ENCODE results near the gene NACAD.

NACAD gene

GRCh38 chr7:45073786-45074527, 14.8 kb downstream of the NACAD start:
- CTCF ChIA-PET: interaction anchor here (4.2 kb wide), 1 partner anchor 100 kb away, joined by 23 read pairs; no protein-coding TSS in a partner anchor
- H3K27ac ChIP-seq (ENCODE audit: insufficient read depth in 1 of 2, low read depth in 1 of 2, low read length in 2 of 2, poor library complexity in 1 of 2, severe bottlenecking in 2 of 2): no peak overlapping the region
- H3K27me3 ChIP-seq (replicated peaks in 2 of 5; ENCODE audit: control insufficient read depth in 4 of 5, insufficient read depth in 5 of 5, low read length in 4 of 5): no peaks in the 10 kb centered on the region
- 95% methylated on average over 14 of the region's 15 CpGs for WGBS (ENCODE audit: insufficient coverage)
- H3K4me1 ChIP-seq (ENCODE audit: control extremely low read depth in 1 of 4, control insufficient read depth in 4 of 4, insufficient read depth in 4 of 4, low read length in 3 of 4): no peaks in the 10 kb centered on the region
- no peak overlapping the region for H3K4me3 ChIP-seq (ENCODE audit: control insufficient read depth in 1 of 7, extremely low read depth in 1 of 7, insufficient read depth in 4 of 7, low read depth in 2 of 7, low read length in 6 of 7)
- POLR2A ChIA-PET: no interaction called here
- DNase-seq: no peak
- no peaks in the 10 kb centered on the region for H3K9me3 ChIP-seq (ENCODE audit: control extremely low read depth in 1 of 5, control insufficient read depth in 4 of 5, insufficient read depth in 2 of 5, low read depth in 1 of 5, low read length in 4 of 5)
- H3K36me3 ChIP-seq (ENCODE audit: control insufficient read depth in 4 of 4, insufficient read depth in 4 of 4, low read length in 3 of 4): peaks cover 18 to 86% (median 72%) of the 10 kb centered on the region in 4 experiments

- ChIA-PET POLR2A (no interaction called here), CTCF (interaction anchor here (2.0 to 4.2 kb wide), 2 partner anchors 11 to 100 kb away, joined by 6 to 23 read pairs; no protein-coding TSS in a partner anchor)
- Histone ChIP-seq H3K27me3 (replicated peaks in 2 of 5; ENCODE audit: control insufficient read depth in 4 of 5, insufficient read depth in 5 of 5, low read length in 4 of 5) (no peaks in the 10 kb centered on the region), H3K4me1 (ENCODE audit: control extremely low read depth in 1 of 4, control insufficient read depth in 4 of 4, insufficient read depth in 4 of 4, low read length in 3 of 4) (no peaks in the 10 kb centered on the region), H3K4me3 (ENCODE audit: control insufficient read depth in 1 of 7, extremely low read depth in 1 of 7, insufficient read depth in 4 of 7, low read depth in 2 of 7, low read length in 6 of 7) (no peak overlapping the region), H3K9me3 (ENCODE audit: control extremely low read depth in 1 of 5, control insufficient read depth in 4 of 5, insufficient read depth in 2 of 5, low read depth in 1 of 5, low read length in 4 of 5) (no peaks in the 10 kb centered on the region), H3K27ac (ENCODE audit: insufficient read depth in 1 of 2, low read depth in 1 of 2, low read length in 2 of 2, poor library complexity in 1 of 2, severe bottlenecking in 2 of 2) (no peak overlapping the region), H3K36me3 (ENCODE audit: control insufficient read depth in 4 of 4, insufficient read depth in 4 of 4, low read length in 3 of 4) (peaks cover 23 to 94% (median 78%) of the 10 kb centered on the region in 4 experiments)
- no peak for DNase-seq
- WGBS (ENCODE audit: insufficient coverage): 93% methylated on average over 9 of the region's 17 CpGs
Observed at GRCh38 chr7:45073031-45073785, 15.6 kb downstream of the NACAD start.

- H3K4me1 ChIP-seq (ENCODE audit: control extremely low read depth in 1 of 4, control insufficient read depth in 4 of 4, insufficient read depth in 4 of 4, low read length in 3 of 4): no peaks in the 10 kb centered on the region
- H3K36me3 ChIP-seq (ENCODE audit: control insufficient read depth in 4 of 4, insufficient read depth in 4 of 4, low read length in 3 of 4): peaks cover 27 to 98% (median 85%) of the 10 kb centered on the region in 4 experiments
- no peak overlapping the region for H3K27ac ChIP-seq (ENCODE audit: insufficient read depth in 1 of 2, low read depth in 1 of 2, low read length in 2 of 2, poor library complexity in 1 of 2, severe bottlenecking in 2 of 2)
- no peak overlapping the region for H3K4me3 ChIP-seq (ENCODE audit: control insufficient read depth in 1 of 7, extremely low read depth in 1 of 7, insufficient read depth in 4 of 7, low read depth in 2 of 7, low read length in 6 of 7)
- H3K27me3 ChIP-seq (replicated peaks in 2 of 5; ENCODE audit: control insufficient read depth in 4 of 5, insufficient read depth in 5 of 5, low read length in 4 of 5): no peaks in the 10 kb centered on the region
- DNase-seq: no peak
- H3K9me3 ChIP-seq (ENCODE audit: control extremely low read depth in 1 of 5, control insufficient read depth in 4 of 5, insufficient read depth in 2 of 5, low read depth in 1 of 5, low read length in 4 of 5): no peaks in the 10 kb centered on the region
- 97% methylated on average over 13 of the region's 13 CpGs for WGBS (ENCODE audit: insufficient coverage)
- POLR2A ChIA-PET: no interaction called here
- CTCF ChIA-PET: interaction anchor here (0.9 to 4.2 kb wide), 5 partner anchors 10 to 99 kb away, joined by 4 to 23 read pairs (median 6); no protein-coding TSS in a partner anchor
Observed at GRCh38 chr7:45072131-45073030, 16.4 kb downstream of the NACAD start.

- H3K9me3 ChIP-seq (ENCODE audit: control extremely low read depth in 1 of 5, control insufficient read depth in 4 of 5, insufficient read depth in 2 of 5, low read depth in 1 of 5, low read length in 4 of 5): no peaks in the 10 kb centered on the region
- no peaks in the 10 kb centered on the region for H3K27me3 ChIP-seq (replicated peaks in 2 of 5; ENCODE audit: control insufficient read depth in 4 of 5, insufficient read depth in 5 of 5, low read length in 4 of 5)
- H3K27ac ChIP-seq (ENCODE audit: insufficient read depth in 1 of 2, low read depth in 1 of 2, low read length in 2 of 2, poor library complexity in 1 of 2, severe bottlenecking in 2 of 2): no peak overlapping the region
- peaks cover 0 to under 1% (median 0%) of the 10 kb centered on the region in 4 experiments for H3K4me1 ChIP-seq (ENCODE audit: control extremely low read depth in 1 of 4, control insufficient read depth in 4 of 4, insufficient read depth in 4 of 4, low read length in 3 of 4)
- no peak overlapping the region for H3K4me3 ChIP-seq (ENCODE audit: control insufficient read depth in 1 of 7, extremely low read depth in 1 of 7, insufficient read depth in 4 of 7, low read depth in 2 of 7, low read length in 6 of 7)
- 93% methylated on average over 3 of the region's 3 CpGs for WGBS (ENCODE audit: insufficient coverage)
- no peak for DNase-seq
- ChIA-PET CTCF (interaction anchor here (0.9 to 4.2 kb wide), 5 partner anchors 9 to 98 kb away, joined by 4 to 23 read pairs (median 6); no protein-coding TSS in a partner anchor), POLR2A (no interaction called here)
- H3K36me3 ChIP-seq (ENCODE audit: control insufficient read depth in 4 of 4, insufficient read depth in 4 of 4, low read length in 3 of 4): peaks cover 27 to 94% (median 83%) of the 10 kb centered on the region in 4 experiments
Observed at GRCh38 chr7:45071528-45071927, 17.2 kb downstream of the NACAD start.

GRCh38 chr7:45070254-45070642, 18.5 kb downstream of the NACAD start:
- no peaks in the 10 kb centered on the region for H3K27me3 ChIP-seq (replicated peaks in 2 of 5; ENCODE audit: control insufficient read depth in 4 of 5, insufficient read depth in 5 of 5, low read length in 4 of 5)
- peaks cover 0 to 4% (median 0%) of the 10 kb centered on the region in 4 experiments for H3K4me1 ChIP-seq (ENCODE audit: control extremely low read depth in 1 of 4, control insufficient read depth in 4 of 4, insufficient read depth in 4 of 4, low read length in 3 of 4)
- DNase-seq: no peak
- 100% methylated on average over 1 of the region's 1 CpG for WGBS (ENCODE audit: insufficient coverage)
- ChIA-PET CTCF (interaction anchor here (1.1 to 2.6 kb wide), 3 partner anchors 34 to 97 kb away, joined by 3 to 13 read pairs (median 3); no protein-coding TSS in a partner anchor), POLR2A (no interaction called here)
- H3K27ac ChIP-seq (ENCODE audit: insufficient read depth in 1 of 2, low read depth in 1 of 2, low read length in 2 of 2, poor library complexity in 1 of 2, severe bottlenecking in 2 of 2): no peak overlapping the region
- peaks cover 29 to 94% (median 83%) of the 10 kb centered on the region in 4 experiments for H3K36me3 ChIP-seq (ENCODE audit: control insufficient read depth in 4 of 4, insufficient read depth in 4 of 4, low read length in 3 of 4)
- H3K4me3 ChIP-seq (ENCODE audit: control insufficient read depth in 1 of 7, extremely low read depth in 1 of 7, insufficient read depth in 4 of 7, low read depth in 2 of 7, low read length in 6 of 7): no peak overlapping the region
- H3K9me3 ChIP-seq (ENCODE audit: control extremely low read depth in 1 of 5, control insufficient read depth in 4 of 5, insufficient read depth in 2 of 5, low read depth in 1 of 5, low read length in 4 of 5): no peaks in the 10 kb centered on the region

GRCh38 chr7:45069444-45070253, 19.1 kb downstream of the NACAD start:
- POLR2A ChIA-PET: no interaction called here
- DNase-seq: no peak
- Histone ChIP-seq H3K36me3 (ENCODE audit: control insufficient read depth in 4 of 4, insufficient read depth in 4 of 4, low read length in 3 of 4) (peaks cover 31 to 94% (median 83%) of the 10 kb centered on the region in 4 experiments), H3K27me3 (replicated peaks in 2 of 5; ENCODE audit: control insufficient read depth in 4 of 5, insufficient read depth in 5 of 5, low read length in 4 of 5) (no peaks in the 10 kb centered on the region), H3K4me3 (ENCODE audit: control insufficient read depth in 1 of 7, extremely low read depth in 1 of 7, insufficient read depth in 4 of 7, low read depth in 2 of 7, low read length in 6 of 7) (no peak overlapping the region), H3K9me3 (ENCODE audit: control extremely low read depth in 1 of 5, control insufficient read depth in 4 of 5, insufficient read depth in 2 of 5, low read depth in 1 of 5, low read length in 4 of 5) (no peaks in the 10 kb centered on the region), H3K4me1 (ENCODE audit: control extremely low read depth in 1 of 4, control insufficient read depth in 4 of 4, insufficient read depth in 4 of 4, low read length in 3 of 4) (peaks cover 0 to 4% (median 0%) of the 10 kb centered on the region in 4 experiments), H3K27ac (ENCODE audit: insufficient read depth in 1 of 2, low read depth in 1 of 2, low read length in 2 of 2, poor library complexity in 1 of 2, severe bottlenecking in 2 of 2) (no peak overlapping the region)
- CTCF ChIA-PET: interaction anchor here (0.8 to 2.6 kb wide), 7 partner anchors 11 to 270 kb away, joined by 3 to 13 read pairs (median 3); no protein-coding TSS in a partner anchor
- WGBS (ENCODE audit: insufficient coverage): 98% methylated on average over 12 of the region's 15 CpGs
